GM12892 (cell line): ENCODE measurements around the gene PTCD3.

Experiments
- POLR2A ChIP-seq: IDR thresholded peaks from 2 replicates; pipeline ENCODE4 v1.6.1; 2011; ENCODE audit warnings: low read depth, low read length, control low read depth
- POLR2AphosphoS5 ChIP-seq: IDR thresholded peaks from 2 replicates; pipeline ENCODE4 v1.6.1; 2011; ENCODE audit warnings: low read depth, low read length, control low read depth
- TAF1 ChIP-seq: IDR thresholded peaks from 2 replicates; pipeline ENCODE4 v1.6.1; 2011; ENCODE audit warnings: low read depth, mild to moderate bottlenecking, control low read depth, low read length, borderline replicate concordance

DNA sequence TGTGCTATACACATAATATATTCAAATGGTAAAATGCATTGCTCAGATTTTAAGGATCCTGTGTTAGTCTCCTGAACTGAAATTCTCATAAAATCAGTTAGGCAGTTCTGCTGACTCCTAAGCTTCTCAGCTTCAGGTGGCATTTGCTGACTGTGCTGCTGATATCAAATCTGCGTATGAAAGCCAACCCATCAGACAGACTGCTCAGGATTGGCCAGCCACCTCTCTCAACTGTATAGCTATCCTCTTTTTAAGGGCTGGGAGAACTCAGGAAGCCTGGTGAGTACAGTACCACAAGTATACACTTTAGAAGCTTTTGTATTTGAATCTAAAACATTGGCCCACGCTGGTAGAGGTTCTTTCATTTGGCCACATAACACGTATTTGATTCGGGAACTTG, 28.7 kb downstream of the PTCD3 start:
- no peak for TF ChIP-seq POLR2A
- TF ChIP-seq POLR2AphosphoS5 = no peak
- no peak for TF ChIP-seq TAF1
